WTC11 (cell line): ENCODE results near the gene PRM3. TPM values are rescaled to one million over a fixed set of nuclear protein-coding genes. Genes with fewer than 3 reads are reported as not detected.
A peak's percentile ranks its signal among the peaks of the same experiment; 100 is the strongest.

Source experiments
- ATAC-seq: fragments of 200-7000 bp; cut with Tn5 transposase; 2 replicates; pipeline ENCODE4 v1.10.0; 2021; ENCODE audit warnings: mild to moderate bottlenecking, moderate library complexity
- CTCF ChIA-PET: fragments of 300-600 bp; sonication (Branson Sonifier 250); formaldehyde crosslinking; loops from one replicate; lab custom pipeline; 2021; ENCODE audit warnings: antibody characterized with exemption; lab: Charles Lee
- POLR2A ChIA-PET: fragments of 350-600 bp; sonication (Branson Sonifier 250); formaldehyde crosslinking; loops from one replicate; lab custom pipeline; 2021; ENCODE audit warnings: antibody characterized with exemption; lab: Charles Lee
- DNase-seq: peaks from one replicate; pipeline ENCODE4 v3.0.0; 2021; ENCODE audit warnings: low spot score
- H3K27ac Mint-ChIP-seq: 2 replicates; pipeline ENCODE4 v1.8.0; 2021; ENCODE audit warnings: mixed read lengths
- H3K27me3 Mint-ChIP-seq: 2 replicates; pipeline ENCODE4 v1.8.0; 2021; ENCODE audit warnings: low read depth, mild to moderate bottlenecking, moderate library complexity, mixed read lengths
- H3K36me3 Mint-ChIP-seq: 2 replicates; pipeline ENCODE4 v1.8.0; 2021; ENCODE audit warnings: mixed read lengths
- H3K4me1 Mint-ChIP-seq: 2 replicates; pipeline ENCODE4 v1.8.0; 2022; ENCODE audit warnings: mixed read lengths
- H3K4me3 Mint-ChIP-seq: 2 replicates; pipeline ENCODE4 v1.8.0; 2021; ENCODE audit warnings: mild to moderate bottlenecking, moderate library complexity, mixed read lengths
- H3K9me3 Mint-ChIP-seq: 2 replicates; pipeline ENCODE4 v1.8.0; 2021; ENCODE audit warnings: mixed read lengths
- ATF3 ChIP-seq: sonication (generic); formaldehyde crosslinking; conservative IDR thresholded peaks from 2 replicates; pipeline ENCODE4 v1.8.1; 2022; ENCODE audit warnings: mild to moderate bottlenecking, missing genetic modification reagents
- ATF6 ChIP-seq: sonication (generic); formaldehyde crosslinking; IDR thresholded peaks from 2 replicates; pipeline ENCODE4 v1.8.1; 2023; ENCODE audit warnings: mild to moderate bottlenecking, missing genetic modification reagents
- CTCF ChIP-seq: fragments of 200-600 bp; IDR thresholded peaks from 2 replicates; pipeline ENCODE4 v1.8.0; 2022; ENCODE audit warnings: antibody characterized with exemption
- E2F4 ChIP-seq: sonication (generic); formaldehyde crosslinking; IDR thresholded peaks from 2 replicates; pipeline ENCODE4 v1.8.1; 2022; ENCODE audit warnings: low read depth, mild to moderate bottlenecking, moderate library complexity, missing genetic modification reagents, borderline replicate concordance
- ERG ChIP-seq: fragments of 250-450 bp; sonication (Bioruptor Pico); IDR thresholded peaks from 2 replicates; pipeline ENCODE4 v1.8.0; 2021; ENCODE audit warnings: mild to moderate bottlenecking
- GABPB1 ChIP-seq: sonication (generic); formaldehyde crosslinking; IDR thresholded peaks from 2 replicates; pipeline ENCODE4 v1.8.1; 2023; ENCODE audit warnings: mild to moderate bottlenecking, missing genetic modification reagents
- GTF2I ChIP-seq: fragments of 250-450 bp; sonication (Bioruptor Pico); conservative IDR thresholded peaks from 2 replicates; pipeline ENCODE4 v1.4.0; 2021; ENCODE audit warnings: mild to moderate bottlenecking
- JUN ChIP-seq: sonication (generic); formaldehyde crosslinking; IDR thresholded peaks from 2 replicates; pipeline ENCODE4 v1.8.0; 2023; ENCODE audit warnings: mild to moderate bottlenecking, missing genetic modification reagents
- MLX ChIP-seq: sonication (generic); formaldehyde crosslinking; IDR thresholded peaks from 2 replicates; pipeline ENCODE4 v1.8.1; 2023; ENCODE audit warnings: mild to moderate bottlenecking, missing genetic modification reagents, moderate library complexity
- MXD4 ChIP-seq: fragments of 250-450 bp; sonication (Bioruptor Pico); IDR thresholded peaks from 2 replicates; pipeline ENCODE4 v1.8.0; 2021; ENCODE audit warnings: mild to moderate bottlenecking, moderate library complexity, borderline replicate concordance
- PRDM15 ChIP-seq: sonication (generic); formaldehyde crosslinking; IDR thresholded peaks from 2 replicates; pipeline ENCODE4 v1.8.0; 2022; ENCODE audit warnings: missing genetic modification reagents
- PREB ChIP-seq: sonication (generic); formaldehyde crosslinking; IDR thresholded peaks from 2 replicates; pipeline ENCODE4 v1.8.1; 2022; ENCODE audit warnings: mild to moderate bottlenecking, missing genetic modification reagents, moderate library complexity, borderline replicate concordance
- RORB ChIP-seq: fragments of 250-450 bp; sonication (Bioruptor Pico); IDR thresholded peaks from 2 replicates; pipeline ENCODE4 v1.9.0; 2021; ENCODE audit warnings: mild to moderate bottlenecking
- ZMAT4 ChIP-seq: fragments of 250-450 bp; sonication (Bioruptor Pico); IDR thresholded peaks from 2 replicates; pipeline ENCODE4 v1.9.0; 2021; ENCODE audit warnings: mild to moderate bottlenecking
- ZNF232 ChIP-seq: sonication (generic); formaldehyde crosslinking; IDR thresholded peaks from 2 replicates; pipeline ENCODE4 v1.8.0; 2022; ENCODE audit warnings: mild to moderate bottlenecking, missing genetic modification reagents
- ZNF263 ChIP-seq: sonication (generic); formaldehyde crosslinking; IDR thresholded peaks from 2 replicates; pipeline ENCODE4 v1.8.1; 2022; ENCODE audit warnings: low read depth, mild to moderate bottlenecking, moderate library complexity, missing genetic modification reagents
- total RNA-seq: library from RNA; stranded (reverse); gene quantifications from 3 replicates; pipeline ENCODE4 v1.2.3, GENCODE V29; 2021

Gene PRM3
- total RNA-seq, 1 experiment from 2014 or later, result not detected

GRCh38 chr16:11276896-11277593 is 3.6 kb upstream of the PRM3 start (continued):
- no peak for TF ChIP-seq MLX (CRISPR knock-in tag)
- no peak for TF ChIP-seq MXD4 (CRISPR knock-in tag)
- no peak for TF ChIP-seq GABPB1 (CRISPR knock-in tag)

- DNase-seq (no peak), ATAC-seq (peak; percentile 40)
- no peaks in the 10 kb centered on the region for H3K36me3 Mint-ChIP-seq
- H3K27ac Mint-ChIP-seq, result no peak within 1 kb of the TSS
- CTCF ChIA-PET, result interaction anchor here (0.7 to 3.5 kb wide), 5 partner anchors 15 to 95 kb away, joined by 3 to 14 read pairs (median 7); partner anchors contain the start of gene SOCS1
- POLR2A ChIA-PET, result interaction anchor here (0.6 kb wide), 1 partner anchor 38 kb away, joined by 3 read pairs; no protein-coding TSS in a partner anchor
- TF ChIP-seq GTF2I (CRISPR knock-in tag), result no peak
- no peak for TF ChIP-seq ZNF263
- TF ChIP-seq PREB (CRISPR knock-in tag), result no peak
- TF ChIP-seq E2F4 (CRISPR knock-in tag), result no peak
- TF ChIP-seq ZNF232 (CRISPR knock-in tag), result no peak
- no peak for TF ChIP-seq ERG (CRISPR knock-in tag)
- no peak for TF ChIP-seq JUN (CRISPR knock-in tag)
- no peak for TF ChIP-seq ZMAT4
- TF ChIP-seq RORB (CRISPR knock-in tag), result no peak
- TF ChIP-seq ATF3 (CRISPR knock-in tag), result no peak
- TF ChIP-seq PRDM15 (CRISPR knock-in tag), result no peak
- TF ChIP-seq CTCF, result no peak
- TF ChIP-seq ATF6 (CRISPR knock-in tag), result no peak
- TF ChIP-seq, all 79 proteins: peak for 0
- no peaks in the 10 kb centered on the region; the same call in 1 of the 2 replicates for H3K27me3 Mint-ChIP-seq
- peaks cover 8% of the 10 kb centered on the region for H3K9me3 Mint-ChIP-seq
- H3K4me3 Mint-ChIP-seq, result no peak within 1 kb of the TSS
- H3K4me1 Mint-ChIP-seq, result peaks cover 14% of the 10 kb centered on the region
These were observed 2.9 kb upstream of the PRM3 start, which contains the start of gene PRM2 for GRCh38 chr16:11276143-11276895. PRM2 (minus strand) TSS chr16:11276480; CDS start chr16:11276370, 110 bp downstream.
